ENCODE data around the gene PARVA.

PARVA gene

GRCh38 chr11:12512826-12513395 lies 135.5 kb downstream of the PARVA start:
- no peaks in the 10 kb centered on the region for H3K9me2 ChIP-seq (replicated peaks; ENCODE audit: control insufficient read depth, low read length)
- H3K27ac ChIP-seq (ENCODE audit: low read depth, low read length) = no peak overlapping the region
- no peaks in the 10 kb centered on the region for H3K4me1 ChIP-seq (ENCODE audit: control insufficient read depth, low read length)

GRCh38 chr11:12516387-12517105 lies 139.2 kb downstream of the PARVA start:
- Histone ChIP-seq H3K36me3 (ENCODE audit: control insufficient read depth, low read length) (no peaks in the 10 kb centered on the region), H3K4me2 (ENCODE audit: low read length) (no peak overlapping the region), H3K79me2 (ENCODE audit: control insufficient read depth, low read length) (no peaks in the 10 kb centered on the region), H3K9me2 (replicated peaks; ENCODE audit: control insufficient read depth, low read length) (no peaks in the 10 kb centered on the region), H3F3A (ENCODE audit: control insufficient read depth, insufficient read depth) (no peaks in the 10 kb centered on the region), H3K4me1 (ENCODE audit: control insufficient read depth, low read length) (no peaks in the 10 kb centered on the region), H3K27ac (ENCODE audit: low read depth, low read length) (no peak overlapping the region), H3K27me3 (ENCODE audit: control insufficient read depth, low read length) (no peaks in the 10 kb centered on the region), H3K4me3 (ENCODE audit: low read length) (no peak overlapping the region), H3K9me3 (ENCODE audit: control insufficient read depth, insufficient read depth, low read length) (no peaks in the 10 kb centered on the region), H4K20me1 (ENCODE audit: control insufficient read depth, insufficient read depth, low read depth, low read length) (no peaks in the 10 kb centered on the region)
- TF ChIP-seq CTCF (IDR thresholded peaks at IDR 0.05; ENCODE audit: low read depth, low read length, poor library complexity, severe bottlenecking) (no peak), EZH2phosphoT487 (IDR thresholded peaks at IDR 0.05; ENCODE audit: borderline replicate concordance, low read length) (no peak)

More at GRCh38 chr11:12512826-12513395, 135.5 kb downstream of the PARVA start:
- Histone ChIP-seq H3K4me3 (ENCODE audit: low read length) (no peak overlapping the region), H3K4me2 (ENCODE audit: low read length) (no peak overlapping the region), H3K27me3 (ENCODE audit: control insufficient read depth, low read length) (no peaks in the 10 kb centered on the region), H3K79me2 (ENCODE audit: control insufficient read depth, low read length) (no peaks in the 10 kb centered on the region), H4K20me1 (ENCODE audit: control insufficient read depth, insufficient read depth, low read depth, low read length) (no peaks in the 10 kb centered on the region), H3K36me3 (ENCODE audit: control insufficient read depth, low read length) (no peaks in the 10 kb centered on the region), H3K9me3 (ENCODE audit: control insufficient read depth, insufficient read depth, low read length) (no peaks in the 10 kb centered on the region), H3F3A (ENCODE audit: control insufficient read depth, insufficient read depth) (no peaks in the 10 kb centered on the region)
- no peak for TF ChIP-seq EZH2phosphoT487 (IDR thresholded peaks at IDR 0.05; ENCODE audit: borderline replicate concordance, low read length)
- TF ChIP-seq CTCF (IDR thresholded peaks at IDR 0.05; ENCODE audit: low read depth, low read length, poor library complexity, severe bottlenecking) = no peak

- Histone ChIP-seq H3K4me2 (ENCODE audit: low read length) (no peak overlapping the region), H3F3A (ENCODE audit: control insufficient read depth, insufficient read depth) (no peaks in the 10 kb centered on the region), H3K27ac (ENCODE audit: low read depth, low read length) (no peak overlapping the region), H3K4me1 (ENCODE audit: control insufficient read depth, low read length) (no peaks in the 10 kb centered on the region), H4K20me1 (ENCODE audit: control insufficient read depth, insufficient read depth, low read depth, low read length) (no peaks in the 10 kb centered on the region), H3K36me3 (ENCODE audit: control insufficient read depth, low read length) (no peaks in the 10 kb centered on the region), H3K9me3 (ENCODE audit: control insufficient read depth, insufficient read depth, low read length) (no peaks in the 10 kb centered on the region), H3K4me3 (ENCODE audit: low read length) (no peak overlapping the region), H3K79me2 (ENCODE audit: control insufficient read depth, low read length) (no peaks in the 10 kb centered on the region), H3K9me2 (replicated peaks; ENCODE audit: control insufficient read depth, low read length) (no peaks in the 10 kb centered on the region), H3K27me3 (ENCODE audit: control insufficient read depth, low read length) (no peaks in the 10 kb centered on the region)
- no peak for TF ChIP-seq EZH2phosphoT487 (IDR thresholded peaks at IDR 0.05; ENCODE audit: borderline replicate concordance, low read length)
- no peak for TF ChIP-seq CTCF (IDR thresholded peaks at IDR 0.05; ENCODE audit: low read depth, low read length, poor library complexity, severe bottlenecking)
Measured at GRCh38 chr11:12517306-12517705, 139.9 kb downstream of the PARVA start.
